ENCODE measurements around the gene SCAMP3. TPM values are rescaled to one million over a fixed set of nuclear protein-coding genes. Genes with fewer than 3 reads are reported as not detected.

The SCAMP3 gene
- total and polyA plus RNA-seq, 2 experiments from 2014 or later, result 50.5 to 52.5 TPM

DNA sequence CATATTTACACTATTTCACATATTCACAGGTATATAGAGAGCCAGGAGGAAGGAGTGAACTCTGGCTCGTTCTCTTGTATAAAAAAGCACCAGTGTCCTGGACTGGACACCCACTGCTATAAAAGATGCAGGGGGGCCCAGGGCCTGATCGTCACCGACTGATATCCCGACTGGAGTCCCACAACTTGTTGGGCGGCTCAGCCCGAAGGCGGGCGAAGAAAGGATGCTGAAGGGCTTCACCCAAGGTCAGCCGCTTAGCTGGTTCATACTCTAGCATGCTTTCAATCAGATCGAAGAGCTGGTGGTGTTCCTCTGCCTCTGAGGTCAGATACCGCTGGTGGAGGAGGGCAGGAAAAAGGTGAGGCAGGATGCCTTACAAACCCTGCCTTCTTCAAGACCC lies 907 bp upstream of the SCAMP3 start:
- H3K4me1 Mint-ChIP-seq, result peaks cover 14% of the 10 kb centered on the region
- Histone ChIP-seq H3K4me3 (no peak overlapping the region), H3K36me3 (ENCODE audit: insufficient read depth) (peaks cover 59% of the 10 kb centered on the region), H3K4me1 (ENCODE audit: insufficient read depth) (peaks cover 9% of the 10 kb centered on the region), H3K27ac (ENCODE audit: low read depth) (peak overlapping the region; percentile 81), H4K20me1 (replicated peaks; ENCODE audit: insufficient read depth) (0 out of 2 replicates have a peak, but pooled peaks cover 11% of the 10 kb centered on the region), H2AFZ (no peak overlapping the region), H3K79me2 (replicated peaks; ENCODE audit: insufficient read depth) (peaks cover 10% of the 10 kb centered on the region), H3K9me2 (ENCODE audit: insufficient read depth) (no peaks in the 10 kb centered on the region), H3K4me2 (0 out of 2 replicates have a peak overlapping the region, but pooled peaks have one; percentile 18), H3K27me3 (ENCODE audit: insufficient read depth) (no peaks in the 10 kb centered on the region), H3F3A (replicated peaks; ENCODE audit: low read depth) (peaks cover 59% of the 10 kb centered on the region)
- H3K36me3 Mint-ChIP-seq (ENCODE audit: low read depth), result peaks cover 72% of the 10 kb centered on the region
- ATAC-seq (no peak), DNase-seq (ENCODE audit: low spot score) (no peak)
- H3K27me3 Mint-ChIP-seq (ENCODE audit: insufficient read depth, low read depth, poor library complexity), result peaks cover 15% of the 10 kb centered on the region
- no peak overlapping the region; the same call in 2 of the 3 replicates for H3K4me3 Mint-ChIP-seq
- H3K9me3 Mint-ChIP-seq, result peaks cover 7% of the 10 kb centered on the region; the same call in 1 of the 3 replicates
- H3K27ac Mint-ChIP-seq, result 0 out of 2 replicates have a peak overlapping the region, but pooled peaks have one; percentile 81
- no peak for TF ChIP-seq EZH2phosphoT487 (IDR thresholded peaks at IDR 0.05; ENCODE audit: unreplicated experiment)
- TF ChIP-seq JUNB (IDR thresholded peaks at IDR 0.05; ENCODE audit: unreplicated experiment), result no peak
- no peak for TF ChIP-seq ZNF114 (CRISPR knock-in tag; IDR thresholded peaks at IDR 0.05)
- TF ChIP-seq NANOG (IDR thresholded peaks at IDR 0.05; ENCODE audit: borderline replicate concordance), result no peak
- TF ChIP-seq ZNF331 (CRISPR knock-in tag; IDR thresholded peaks at IDR 0.05; ENCODE audit: low read depth), result no peak
- no peak for TF ChIP-seq EZH2 (IDR thresholded peaks at IDR 0.05; ENCODE audit: low read depth, unreplicated experiment)
- TF ChIP-seq, protein P1, sequence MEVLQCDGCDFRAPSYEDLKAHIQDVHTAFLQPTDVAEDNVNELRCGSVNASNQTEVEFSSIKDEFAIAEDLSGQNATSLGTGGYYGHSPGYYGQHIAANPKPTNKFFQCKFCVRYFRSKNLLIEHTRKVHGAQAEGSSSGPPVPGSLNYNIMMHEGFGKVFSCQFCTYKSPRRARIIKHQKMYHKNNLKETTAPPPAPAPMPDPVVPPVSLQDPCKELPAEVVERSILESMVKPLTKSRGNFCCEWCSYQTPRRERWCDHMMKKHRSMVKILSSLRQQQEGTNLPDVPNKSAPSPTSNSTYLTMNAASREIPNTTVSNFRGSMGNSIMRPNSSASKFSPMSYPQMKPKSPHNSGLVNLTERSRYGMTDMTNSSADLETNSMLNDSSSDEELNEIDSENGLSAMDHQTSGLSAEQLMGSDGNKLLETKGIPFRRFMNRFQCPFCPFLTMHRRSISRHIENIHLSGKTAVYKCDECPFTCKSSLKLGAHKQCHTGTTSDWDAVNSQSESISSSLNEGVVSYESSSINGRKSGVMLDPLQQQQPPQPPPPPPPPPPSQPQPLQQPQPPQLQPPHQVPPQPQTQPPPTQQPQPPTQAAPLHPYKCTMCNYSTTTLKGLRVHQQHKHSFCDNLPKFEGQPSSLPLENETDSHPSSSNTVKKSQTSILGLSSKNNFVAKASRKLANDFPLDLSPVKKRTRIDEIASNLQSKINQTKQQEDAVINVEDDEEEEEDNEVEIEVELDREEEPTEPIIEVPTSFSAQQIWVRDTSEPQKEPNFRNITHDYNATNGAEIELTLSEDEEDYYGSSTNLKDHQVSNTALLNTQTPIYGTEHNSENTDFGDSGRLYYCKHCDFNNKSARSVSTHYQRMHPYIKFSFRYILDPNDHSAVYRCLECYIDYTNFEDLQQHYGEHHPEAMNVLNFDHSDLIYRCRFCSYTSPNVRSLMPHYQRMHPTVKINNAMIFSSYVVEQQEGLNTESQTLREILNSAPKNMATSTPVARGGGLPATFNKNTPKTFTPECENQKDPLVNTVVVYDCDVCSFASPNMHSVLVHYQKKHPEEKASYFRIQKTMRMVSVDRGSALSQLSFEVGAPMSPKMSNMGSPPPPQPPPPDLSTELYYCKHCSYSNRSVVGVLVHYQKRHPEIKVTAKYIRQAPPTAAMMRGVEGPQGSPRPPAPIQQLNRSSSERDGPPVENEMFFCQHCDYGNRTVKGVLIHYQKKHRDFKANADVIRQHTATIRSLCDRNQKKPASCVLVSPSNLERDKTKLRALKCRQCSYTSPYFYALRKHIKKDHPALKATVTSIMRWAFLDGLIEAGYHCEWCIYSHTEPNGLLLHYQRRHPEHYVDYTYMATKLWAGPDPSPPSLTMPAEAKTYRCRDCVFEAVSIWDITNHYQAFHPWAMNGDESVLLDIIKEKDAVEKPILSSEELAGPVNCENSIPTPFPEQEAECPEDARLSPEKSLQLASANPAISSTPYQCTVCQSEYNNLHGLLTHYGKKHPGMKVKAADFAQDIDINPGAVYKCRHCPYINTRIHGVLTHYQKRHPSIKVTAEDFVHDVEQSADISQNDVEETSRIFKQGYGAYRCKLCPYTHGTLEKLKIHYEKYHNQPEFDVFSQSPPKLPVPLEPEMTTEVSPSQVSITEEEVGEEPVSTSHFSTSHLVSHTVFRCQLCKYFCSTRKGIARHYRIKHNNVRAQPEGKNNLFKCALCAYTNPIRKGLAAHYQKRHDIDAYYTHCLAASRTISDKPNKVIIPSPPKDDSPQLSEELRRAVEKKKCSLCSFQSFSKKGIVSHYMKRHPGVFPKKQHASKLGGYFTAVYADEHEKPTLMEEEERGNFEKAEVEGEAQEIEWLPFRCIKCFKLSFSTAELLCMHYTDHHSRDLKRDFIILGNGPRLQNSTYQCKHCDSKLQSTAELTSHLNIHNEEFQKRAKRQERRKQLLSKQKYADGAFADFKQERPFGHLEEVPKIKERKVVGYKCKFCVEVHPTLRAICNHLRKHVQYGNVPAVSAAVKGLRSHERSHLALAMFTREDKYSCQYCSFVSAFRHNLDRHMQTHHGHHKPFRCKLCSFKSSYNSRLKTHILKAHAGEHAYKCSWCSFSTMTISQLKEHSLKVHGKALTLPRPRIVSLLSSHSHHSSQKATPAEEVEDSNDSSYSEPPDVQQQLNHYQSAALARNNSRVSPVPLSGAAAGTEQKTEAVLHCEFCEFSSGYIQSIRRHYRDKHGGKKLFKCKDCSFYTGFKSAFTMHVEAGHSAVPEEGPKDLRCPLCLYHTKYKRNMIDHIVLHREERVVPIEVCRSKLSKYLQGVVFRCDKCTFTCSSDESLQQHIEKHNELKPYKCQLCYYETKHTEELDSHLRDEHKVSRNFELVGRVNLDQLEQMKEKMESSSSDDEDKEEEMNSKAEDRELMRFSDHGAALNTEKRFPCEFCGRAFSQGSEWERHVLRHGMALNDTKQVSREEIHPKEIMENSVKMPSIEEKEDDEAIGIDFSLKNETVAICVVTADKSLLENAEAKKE (CRISPR knock-in tag; IDR thresholded peaks at IDR 0.05), result no peak
- no peak for TF ChIP-seq CREB1 (CRISPR knock-in tag; IDR thresholded peaks at IDR 0.05; ENCODE audit: low read depth)
- TF ChIP-seq, protein P2, sequence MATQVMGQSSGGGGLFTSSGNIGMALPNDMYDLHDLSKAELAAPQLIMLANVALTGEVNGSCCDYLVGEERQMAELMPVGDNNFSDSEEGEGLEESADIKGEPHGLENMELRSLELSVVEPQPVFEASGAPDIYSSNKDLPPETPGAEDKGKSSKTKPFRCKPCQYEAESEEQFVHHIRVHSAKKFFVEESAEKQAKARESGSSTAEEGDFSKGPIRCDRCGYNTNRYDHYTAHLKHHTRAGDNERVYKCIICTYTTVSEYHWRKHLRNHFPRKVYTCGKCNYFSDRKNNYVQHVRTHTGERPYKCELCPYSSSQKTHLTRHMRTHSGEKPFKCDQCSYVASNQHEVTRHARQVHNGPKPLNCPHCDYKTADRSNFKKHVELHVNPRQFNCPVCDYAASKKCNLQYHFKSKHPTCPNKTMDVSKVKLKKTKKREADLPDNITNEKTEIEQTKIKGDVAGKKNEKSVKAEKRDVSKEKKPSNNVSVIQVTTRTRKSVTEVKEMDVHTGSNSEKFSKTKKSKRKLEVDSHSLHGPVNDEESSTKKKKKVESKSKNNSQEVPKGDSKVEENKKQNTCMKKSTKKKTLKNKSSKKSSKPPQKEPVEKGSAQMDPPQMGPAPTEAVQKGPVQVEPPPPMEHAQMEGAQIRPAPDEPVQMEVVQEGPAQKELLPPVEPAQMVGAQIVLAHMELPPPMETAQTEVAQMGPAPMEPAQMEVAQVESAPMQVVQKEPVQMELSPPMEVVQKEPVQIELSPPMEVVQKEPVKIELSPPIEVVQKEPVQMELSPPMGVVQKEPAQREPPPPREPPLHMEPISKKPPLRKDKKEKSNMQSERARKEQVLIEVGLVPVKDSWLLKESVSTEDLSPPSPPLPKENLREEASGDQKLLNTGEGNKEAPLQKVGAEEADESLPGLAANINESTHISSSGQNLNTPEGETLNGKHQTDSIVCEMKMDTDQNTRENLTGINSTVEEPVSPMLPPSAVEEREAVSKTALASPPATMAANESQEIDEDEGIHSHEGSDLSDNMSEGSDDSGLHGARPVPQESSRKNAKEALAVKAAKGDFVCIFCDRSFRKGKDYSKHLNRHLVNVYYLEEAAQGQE (IDR thresholded peaks at IDR 0.05; ENCODE audit: unreplicated experiment), result no peak
- TF ChIP-seq POLR2AphosphoS5 (IDR thresholded peaks at IDR 0.05; ENCODE audit: low read depth), result no peak
- TF ChIP-seq, protein P3, sequence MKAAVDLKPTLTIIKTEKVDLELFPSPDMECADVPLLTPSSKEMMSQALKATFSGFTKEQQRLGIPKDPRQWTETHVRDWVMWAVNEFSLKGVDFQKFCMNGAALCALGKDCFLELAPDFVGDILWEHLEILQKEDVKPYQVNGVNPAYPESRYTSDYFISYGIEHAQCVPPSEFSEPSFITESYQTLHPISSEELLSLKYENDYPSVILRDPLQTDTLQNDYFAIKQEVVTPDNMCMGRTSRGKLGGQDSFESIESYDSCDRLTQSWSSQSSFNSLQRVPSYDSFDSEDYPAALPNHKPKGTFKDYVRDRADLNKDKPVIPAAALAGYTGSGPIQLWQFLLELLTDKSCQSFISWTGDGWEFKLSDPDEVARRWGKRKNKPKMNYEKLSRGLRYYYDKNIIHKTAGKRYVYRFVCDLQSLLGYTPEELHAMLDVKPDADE (IDR thresholded peaks at IDR 0.05), result no peak
